HepG2 (cell line): Measurements from ENCODE around the gene RHD. TPM values are rescaled to one million over a fixed set of nuclear protein-coding genes. Genes with fewer than 3 reads are reported as not detected.

ENCODE experiments used
- AKAP8 ChIP-seq: sonication (generic); formaldehyde crosslinking; IDR thresholded peaks from 2 replicates; pipeline ENCODE4 v1.5.1; 2020; ENCODE audit warnings: mild to moderate bottlenecking, missing genetic modification reagents
- BCL3 ChIP-seq: sonication (generic); formaldehyde crosslinking; IDR thresholded peaks from 2 replicates; pipeline ENCODE4 v1.5.1; 2020; ENCODE audit warnings: mild to moderate bottlenecking, missing genetic modification reagents, moderate library complexity
- BRD4 ChIP-seq: sonication (generic); formaldehyde crosslinking; IDR thresholded peaks from 2 replicates; pipeline ENCODE4 v1.4.0; 2020; ENCODE audit warnings: missing genetic modification reagents
- CENPBD1 ChIP-seq: sonication (generic); formaldehyde crosslinking; IDR thresholded peaks from 2 replicates; pipeline ENCODE4 v1.8.0; 2022; ENCODE audit warnings: missing genetic modification reagents, low read depth, mild to moderate bottlenecking, borderline replicate concordance
- CSRNP2 ChIP-seq: sonication (generic); formaldehyde crosslinking; conservative IDR thresholded peaks from 2 replicates; pipeline ENCODE4 v1.8.0; 2022; ENCODE audit warnings: low read depth, missing genetic modification reagents
- HBP1 ChIP-seq: IDR thresholded peaks from 2 replicates; pipeline ENCODE4 v1.6.1; 2016; ENCODE audit warnings: low read depth, control low read depth
- HINFP ChIP-seq: sonication (generic); formaldehyde crosslinking; IDR thresholded peaks from 2 replicates; pipeline ENCODE4 v1.4.0; 2020; ENCODE audit warnings: low read depth, mild to moderate bottlenecking, missing genetic modification reagents
- IRF9 ChIP-seq: sonication (generic); formaldehyde crosslinking; IDR thresholded peaks from 2 replicates; pipeline ENCODE4 v1.8.0; 2022; ENCODE audit warnings: missing genetic modification reagents, mild to moderate bottlenecking, borderline replicate concordance
- MLXIP ChIP-seq: sonication (generic); formaldehyde crosslinking; IDR thresholded peaks from 2 replicates; pipeline ENCODE4 v1.9.0; 2021; ENCODE audit warnings: missing genetic modification reagents, borderline replicate concordance
- NKX3-1 ChIP-seq: sonication (generic); formaldehyde crosslinking; IDR thresholded peaks from 2 replicates; pipeline ENCODE4 v1.5.0; 2020; ENCODE audit warnings: missing genetic modification reagents
- PHF21A ChIP-seq: sonication (generic); formaldehyde crosslinking; IDR thresholded peaks from 2 replicates; pipeline ENCODE4 v1.5.0; 2020; ENCODE audit warnings: mild to moderate bottlenecking, missing genetic modification reagents
- RBM22 ChIP-seq: fragments of 200-400 bp; formaldehyde crosslinking; optimal IDR thresholded peaks from 2 replicates; pipeline ENCODE3; 2017; ENCODE audit warnings: mild to moderate bottlenecking, low read length, moderate library complexity
- TBX2 ChIP-seq: sonication (generic); formaldehyde crosslinking; IDR thresholded peaks from 2 replicates; pipeline ENCODE4 v1.5.0; 2020; ENCODE audit warnings: missing genetic modification reagents, mild to moderate bottlenecking, borderline replicate concordance
- ZBTB7A ChIP-seq: sonication (generic); formaldehyde crosslinking; IDR thresholded peaks from 2 replicates; pipeline ENCODE4 v1.8.0; 2022; ENCODE audit warnings: mild to moderate bottlenecking, missing genetic modification reagents
- ZFYVE20 ChIP-seq: sonication (generic); formaldehyde crosslinking; IDR thresholded peaks from 2 replicates; pipeline ENCODE4 v1.8.0; 2023; ENCODE audit warnings: low read depth, mild to moderate bottlenecking, moderate library complexity, missing genetic modification reagents, borderline replicate concordance
- ZNF510 ChIP-seq: sonication (generic); formaldehyde crosslinking; IDR thresholded peaks from 2 replicates; pipeline ENCODE4 v1.4.0; 2020; ENCODE audit warnings: low read depth, mild to moderate bottlenecking, missing genetic modification reagents
- ZNF737 ChIP-seq: sonication (generic); formaldehyde crosslinking; IDR thresholded peaks from 2 replicates; pipeline ENCODE4 v1.5.0; 2020; ENCODE audit warnings: missing genetic modification reagents, mild to moderate bottlenecking, borderline replicate concordance
- polyA plus RNA-seq, 8 experiments: library from polyadenylated mRNA; depleted of rRNA in 3 of 8; stranded (reverse) in 7 of 8; unstranded in 1 of 8; fragments of >200 nt; fragmentation: Illumina TruSeq in 4 of 8; extraction: Trizol in 4 of 8; gene quantifications; 2 replicates each; pipeline versions ENCODE4 v1.2.1 to v1.2.3, GENCODE V29; 2011 to 2016; ENCODE audit warnings: low read depth in 4 of 8, missing spikeins in 1 of 8, mixed read lengths in 1 of 8; ENCODE audit not compliant: insufficient read depth in 1 of 8
- total RNA-seq, 5 experiments: library from RNA; depleted of rRNA; stranded (reverse); fragments of >200 nt; fragmentation: Illumina TruSeq; extraction: Trizol; gene quantifications; 2 replicates each; pipeline ENCODE4 v1.2.3, GENCODE V29; 2016; ENCODE audit warnings: low read depth in 1 of 5

RHD gene
- total and polyA plus RNA-seq, 2 of the 13 experiments (the other 11 are each of a cell fraction or from before 2014, with no cell fraction given): not detected

GRCh38 chr1:25239681-25240541, 32.4 kb upstream of the RHD start (continued):
- no peak for TF ChIP-seq MLXIP (CRISPR knock-in tag)
- no peak for TF ChIP-seq CSRNP2 (CRISPR knock-in tag)
- peak; percentile 66; the same call in 1 of the 2 replicates for TF ChIP-seq IRF9 (CRISPR knock-in tag)
- TF ChIP-seq ZNF510 (CRISPR knock-in tag): 0 out of 2 replicates have a peak, but pooled peaks have one; percentile 46
- TF ChIP-seq HBP1 (CRISPR knock-in tag): no peak; the same call in 1 of the 2 replicates
- TF ChIP-seq CENPBD1 (CRISPR knock-in tag): no peak
- TF ChIP-seq TBX2 (CRISPR knock-in tag): peak; percentile 47; the same call in 1 of the 2 replicates
- peak; percentile 71; the same call in 1 of the 2 replicates for TF ChIP-seq HINFP (CRISPR knock-in tag)
- no peak for TF ChIP-seq BCL3 (CRISPR knock-in tag)
- no peak for TF ChIP-seq ZFYVE20 (CRISPR knock-in tag)
- TF ChIP-seq ZNF737: no peak
- TF ChIP-seq AKAP8: peak; percentile 88
- no peak for TF ChIP-seq ZBTB7A (CRISPR knock-in tag)
- TF ChIP-seq BRD4 (CRISPR knock-in tag): no peak
- no peak for TF ChIP-seq NKX3-1
- TF ChIP-seq RBM22: peak; percentile 98
- TF ChIP-seq PHF21A (CRISPR knock-in tag): peak; percentile 78
